RWPE2 (cell line): ENCODE measurements around the gene MYPOP.

Experiments
- ATAC-seq: fragments of 200-7000 bp; cut with Tn5 transposase; 3 replicates; pipeline ENCODE4 v1.9.1; 2021; ENCODE audit warnings: low read depth
- DNase-seq: peaks from one replicate; pipeline ENCODE4 v3.0.0-alpha.2; 2020; ENCODE audit warnings: low spot score
- H3K27ac ChIP-seq: fragments of 450-650 bp; 2 replicates; pipeline ENCODE4 v1.5.1; 2017; ENCODE audit warnings: mild to moderate bottlenecking; ENCODE audit not compliant: poor library complexity, severe bottlenecking
- H3K27me3 ChIP-seq: fragments of 250-450 bp; sonication (Bioruptor Pico); 2 replicates; pipeline ENCODE4 v1.5.1; 2021; ENCODE audit warnings: mild to moderate bottlenecking, moderate library complexity; ENCODE audit not compliant: insufficient read depth, poor library complexity, severe bottlenecking
- H3K36me3 ChIP-seq: fragments of 250-450 bp; sonication (Bioruptor Pico); 2 replicates; pipeline ENCODE4 v1.5.1; 2020; ENCODE audit warnings: low read depth, mild to moderate bottlenecking, moderate library complexity
- H3K4me1 ChIP-seq: fragments of 250-450 bp; sonication (Bioruptor Pico); 2 replicates; pipeline ENCODE4 v1.5.1; 2021; ENCODE audit warnings: mild to moderate bottlenecking, moderate library complexity; ENCODE audit not compliant: insufficient read depth, poor library complexity, severe bottlenecking
- H3K4me3 ChIP-seq: fragments of 250-450 bp; sonication (Bioruptor Pico); 2 replicates; pipeline ENCODE4 v1.5.1; 2021; ENCODE audit warnings: mild to moderate bottlenecking, moderate library complexity; ENCODE audit not compliant: severe bottlenecking
- H3K9me3 ChIP-seq: fragments of 250-450 bp; sonication (Bioruptor Pico); 2 replicates; pipeline ENCODE4 v1.5.1; 2021; ENCODE audit warnings: mild to moderate bottlenecking, moderate library complexity; ENCODE audit not compliant: severe bottlenecking
- TF ChIP-seq, protein P1 (sequence below): fragments of 450-650 bp; IDR thresholded peaks from one replicate; pipeline ENCODE4 v1.5.1; 2017; ENCODE audit warnings: mild to moderate bottlenecking, moderate library complexity; ENCODE audit not compliant: poor library complexity, severe bottlenecking

The MYPOP gene

DNA sequence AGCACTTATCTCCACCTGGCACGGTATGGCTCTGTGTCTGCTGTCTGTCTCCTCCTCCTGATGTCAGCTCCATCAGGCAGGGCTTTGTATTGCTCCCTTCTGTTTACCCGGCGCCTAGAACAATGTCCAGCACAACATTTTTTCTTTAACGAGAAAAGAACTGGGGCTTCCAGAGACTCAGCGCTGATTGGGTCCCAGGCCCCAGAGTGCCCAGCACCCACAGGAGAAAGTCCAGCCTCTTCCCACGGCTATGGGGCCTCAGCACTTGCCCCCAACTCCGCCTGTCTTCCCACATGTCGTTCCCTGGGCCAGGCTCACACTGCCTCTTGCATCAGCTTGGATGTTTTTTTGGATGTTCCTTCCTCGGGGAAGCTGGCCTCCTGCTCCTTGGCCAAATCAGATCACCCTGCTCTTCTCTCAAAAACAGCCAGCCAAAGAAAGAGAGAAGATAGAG, 6.9 kb downstream of the MYPOP start:
- TF ChIP-seq, protein P1, sequence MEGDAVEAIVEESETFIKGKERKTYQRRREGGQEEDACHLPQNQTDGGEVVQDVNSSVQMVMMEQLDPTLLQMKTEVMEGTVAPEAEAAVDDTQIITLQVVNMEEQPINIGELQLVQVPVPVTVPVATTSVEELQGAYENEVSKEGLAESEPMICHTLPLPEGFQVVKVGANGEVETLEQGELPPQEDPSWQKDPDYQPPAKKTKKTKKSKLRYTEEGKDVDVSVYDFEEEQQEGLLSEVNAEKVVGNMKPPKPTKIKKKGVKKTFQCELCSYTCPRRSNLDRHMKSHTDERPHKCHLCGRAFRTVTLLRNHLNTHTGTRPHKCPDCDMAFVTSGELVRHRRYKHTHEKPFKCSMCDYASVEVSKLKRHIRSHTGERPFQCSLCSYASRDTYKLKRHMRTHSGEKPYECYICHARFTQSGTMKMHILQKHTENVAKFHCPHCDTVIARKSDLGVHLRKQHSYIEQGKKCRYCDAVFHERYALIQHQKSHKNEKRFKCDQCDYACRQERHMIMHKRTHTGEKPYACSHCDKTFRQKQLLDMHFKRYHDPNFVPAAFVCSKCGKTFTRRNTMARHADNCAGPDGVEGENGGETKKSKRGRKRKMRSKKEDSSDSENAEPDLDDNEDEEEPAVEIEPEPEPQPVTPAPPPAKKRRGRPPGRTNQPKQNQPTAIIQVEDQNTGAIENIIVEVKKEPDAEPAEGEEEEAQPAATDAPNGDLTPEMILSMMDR = no peak
- Histone ChIP-seq H3K27me3 (no peaks in the 10 kb centered on the region), H3K4me1 (no peaks in the 10 kb centered on the region), H3K36me3 (peaks cover 20% of the 10 kb centered on the region), H3K9me3 (no peaks in the 10 kb centered on the region), H3K4me3 (no peak overlapping the region), H3K27ac (no peak overlapping the region)
- DNase-seq (no peak), ATAC-seq (no peak)

DNA sequence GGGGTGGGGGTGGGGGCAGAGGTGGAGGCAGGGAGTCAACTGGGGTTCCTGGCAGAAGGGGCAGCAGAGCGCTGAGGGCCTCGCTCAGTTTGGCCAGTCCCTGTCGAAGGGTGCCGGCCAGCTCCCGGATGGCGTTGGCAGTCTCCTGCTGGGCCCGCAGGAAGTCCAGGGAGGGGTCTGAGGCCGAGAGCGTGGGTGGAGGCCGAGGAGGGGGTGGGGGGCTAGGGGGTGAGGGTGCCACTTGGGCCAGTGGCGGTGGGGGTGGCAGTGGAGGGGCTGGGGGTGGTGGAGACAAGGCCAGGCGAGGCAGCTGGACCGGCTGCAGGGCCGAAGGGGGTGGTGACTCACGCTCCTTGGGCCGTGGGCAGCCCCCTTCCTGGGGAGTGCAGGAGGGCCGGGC, 11.5 kb downstream of the MYPOP start:
- no peaks in the 10 kb centered on the region for H3K27me3 ChIP-seq
- H3K27ac ChIP-seq = no peak overlapping the region
- H3K9me3 ChIP-seq = no peaks in the 10 kb centered on the region
- no peaks in the 10 kb centered on the region for H3K36me3 ChIP-seq
- ATAC-seq = no peak
- H3K4me1 ChIP-seq = no peaks in the 10 kb centered on the region
- no peak overlapping the region for H3K4me3 ChIP-seq
- TF ChIP-seq, protein P1 = no peak
- no peak for DNase-seq

DNA sequence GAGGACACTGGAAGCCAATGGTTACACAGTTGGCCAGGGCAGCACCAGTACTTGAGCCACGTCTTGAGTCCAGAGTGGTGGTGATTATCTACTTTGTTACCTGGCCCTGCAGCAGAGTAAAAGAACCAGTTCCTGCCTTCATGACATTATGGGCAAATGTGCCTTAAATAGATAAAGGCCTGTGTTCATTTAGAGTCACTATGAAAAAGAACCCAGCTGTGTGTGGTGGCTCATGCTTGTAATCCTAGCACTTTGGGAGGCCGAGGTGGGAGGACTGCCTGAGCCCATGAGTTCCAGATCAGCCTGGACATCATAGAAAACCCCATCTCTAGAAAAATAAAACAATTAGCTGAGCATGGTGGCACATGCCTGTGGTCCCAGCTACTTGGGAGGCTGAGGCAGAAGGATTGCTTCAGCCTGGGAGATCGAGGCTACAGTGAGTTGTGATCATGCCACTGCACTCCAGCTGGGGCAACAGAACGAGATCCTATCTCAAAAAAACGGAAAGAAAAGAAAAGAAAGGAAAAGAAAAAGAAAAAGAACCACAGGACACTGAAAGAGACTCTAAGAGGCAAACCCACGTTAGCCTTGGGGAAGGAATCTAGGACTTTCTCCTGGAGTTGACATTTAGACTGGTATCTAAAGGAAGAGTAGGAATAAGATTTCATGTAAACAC, 13.1 kb downstream of the MYPOP start:
- Histone ChIP-seq H3K36me3 (no peaks in the 10 kb centered on the region; the same call in 1 of the 2 replicates), H3K27me3 (no peaks in the 10 kb centered on the region), H3K4me1 (no peaks in the 10 kb centered on the region), H3K4me3 (no peak overlapping the region), H3K9me3 (no peaks in the 10 kb centered on the region), H3K27ac (no peak overlapping the region)
- no peak for ATAC-seq
- DNase-seq = no peak
- TF ChIP-seq, protein P1 = no peak

DNA sequence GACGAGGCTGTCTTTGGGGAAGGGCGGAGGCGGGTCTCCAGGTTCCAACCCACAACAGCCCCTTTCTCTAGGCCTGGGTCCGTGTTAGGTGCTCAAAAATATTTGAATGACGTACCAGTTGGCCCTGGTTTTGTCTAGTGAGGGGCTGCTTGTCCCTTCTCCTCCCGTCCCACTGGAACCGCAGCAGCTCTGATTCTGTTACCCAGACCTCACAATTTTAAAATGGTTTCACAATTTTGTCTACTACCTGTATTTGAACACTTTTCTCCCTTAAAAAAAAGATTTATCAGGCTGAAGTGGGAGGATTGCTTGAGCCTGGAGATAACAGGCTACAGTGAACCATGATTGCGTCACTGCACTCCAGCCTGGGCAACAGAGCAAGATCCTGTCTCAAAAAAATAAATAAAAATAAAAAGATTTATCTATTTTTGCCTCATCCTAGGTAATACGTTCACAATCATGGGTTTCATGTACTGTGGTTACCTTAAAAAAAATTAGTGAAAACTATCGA, 15.2 kb downstream of the MYPOP start:
- peak overlapping the region; percentile 69 for H3K4me3 ChIP-seq
- TF ChIP-seq, protein P1 = no peak
- H3K27ac ChIP-seq = peak overlapping the region; percentile 61
- DNase-seq (no peak), ATAC-seq (no peak)
- H3K9me3 ChIP-seq = no peaks in the 10 kb centered on the region
- H3K36me3 ChIP-seq = peaks cover 4% of the 10 kb centered on the region
- H3K4me1 ChIP-seq = peaks cover 6% of the 10 kb centered on the region
- H3K27me3 ChIP-seq = no peaks in the 10 kb centered on the region
